ENCODE measurements around the gene CDK1. TPM values are rescaled to one million over a fixed set of nuclear protein-coding genes. Genes with fewer than 3 reads are reported as not detected.
"Not testable (repeated sequence)": the region's sequence is repeated elsewhere in the genome, so short reads cannot be mapped to it uniquely, and the experiment has no call there.

CDK1 gene
- polyA plus RNA-seq, 3 donors: 67.8 to 78.7 (median 78.2) TPM

DNA sequence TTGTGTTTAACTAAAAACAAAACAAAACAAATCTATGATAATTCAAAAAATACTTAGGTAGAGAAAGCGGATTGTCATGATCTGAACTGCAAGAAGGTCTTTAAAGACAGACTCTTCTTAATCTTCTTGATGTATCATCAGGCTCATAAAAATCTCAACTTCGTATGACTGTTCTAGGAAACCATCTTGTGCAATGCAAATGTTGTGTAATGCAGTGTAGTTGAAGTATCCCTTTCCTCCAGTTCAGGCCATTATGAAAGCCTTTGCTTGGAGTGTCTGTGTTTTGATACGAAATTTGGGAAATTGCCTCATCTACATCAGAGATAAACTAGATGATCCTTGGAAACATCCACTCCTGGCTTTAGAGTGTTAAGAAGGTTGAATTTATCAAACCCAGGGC is 30.9 kb downstream of the CDK1 start:
- DNase-seq (ENCODE audit: low read depth in 3 of 3, low spot score in 2 of 3): no peak

DNA sequence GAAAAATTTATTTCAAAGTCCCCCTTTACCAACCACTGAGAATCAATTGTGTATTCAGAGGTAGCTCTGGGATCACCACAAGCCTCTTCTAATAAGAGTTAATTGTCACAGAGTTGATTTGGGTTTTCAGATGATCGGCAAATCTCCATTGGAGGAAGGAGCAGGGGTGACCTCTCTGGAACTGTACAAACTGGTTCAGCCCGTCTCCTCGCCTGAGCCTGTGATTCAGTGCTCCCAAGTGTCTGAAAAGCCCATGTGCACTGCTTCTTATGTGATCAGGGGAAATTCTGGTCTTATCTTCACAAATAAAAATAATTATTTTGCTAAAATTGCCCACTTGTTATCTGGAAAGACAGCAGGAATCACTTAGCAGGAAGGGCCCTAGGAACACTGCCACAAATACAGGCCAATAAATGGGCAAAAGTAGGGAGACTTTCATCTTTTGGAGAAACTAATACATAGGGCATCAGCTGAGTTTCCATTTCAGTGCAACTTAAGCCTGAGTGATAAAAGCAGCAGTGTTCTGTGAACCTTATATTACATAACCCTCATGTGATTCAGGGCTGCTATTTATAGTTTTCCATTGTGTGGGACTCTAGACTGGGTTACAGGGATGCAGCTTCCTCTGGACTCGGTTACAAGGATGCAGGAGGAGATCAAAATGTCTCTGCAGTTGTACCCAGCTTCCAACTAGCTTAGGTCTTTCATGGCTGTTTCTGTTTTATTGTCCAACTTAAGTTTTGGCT is 32.3 kb downstream of the CDK1 start:
- no peak for DNase-seq (ENCODE audit: low read depth in 3 of 3, low spot score in 2 of 3)

DNA sequence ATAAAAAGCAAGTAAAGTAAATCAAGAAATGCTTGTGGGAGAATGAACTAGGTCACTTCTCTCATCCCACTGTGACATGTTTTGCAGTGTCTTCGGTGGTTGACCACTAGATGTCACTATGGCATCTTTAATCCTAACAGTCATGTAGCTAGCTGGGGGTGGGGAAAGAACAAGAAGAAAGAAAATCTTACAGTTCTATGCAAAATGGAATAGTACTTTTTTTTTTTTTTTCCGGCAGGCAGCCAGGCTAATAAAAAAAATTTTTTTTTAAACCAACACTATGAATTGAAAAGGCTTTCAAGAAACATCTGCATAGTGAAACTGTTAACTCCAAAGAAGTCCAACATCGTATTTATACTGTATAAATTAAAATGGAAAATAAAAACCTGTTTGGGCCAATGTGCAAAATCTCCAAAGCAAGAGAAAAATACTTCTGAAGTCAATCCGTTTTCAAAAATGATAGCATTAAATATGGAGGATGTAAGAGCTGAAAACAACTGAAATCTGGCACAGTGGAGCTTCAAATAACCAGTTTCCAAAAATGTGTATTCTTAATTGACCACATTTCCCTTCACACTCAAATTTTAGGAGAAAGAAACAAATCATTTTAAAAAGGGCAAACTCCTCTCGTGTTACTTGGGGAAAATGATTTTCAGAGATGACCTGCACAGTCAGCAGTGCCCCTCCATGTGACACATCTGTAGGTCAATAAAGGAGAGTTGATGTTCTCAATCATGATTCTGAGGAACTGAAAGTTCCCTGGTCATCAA is 38.5 kb downstream of the CDK1 start:
- DNase-seq (ENCODE audit: low read depth in 3 of 3, low spot score in 2 of 3): peak; percentile 80 to 86 (median 85)

DNA sequence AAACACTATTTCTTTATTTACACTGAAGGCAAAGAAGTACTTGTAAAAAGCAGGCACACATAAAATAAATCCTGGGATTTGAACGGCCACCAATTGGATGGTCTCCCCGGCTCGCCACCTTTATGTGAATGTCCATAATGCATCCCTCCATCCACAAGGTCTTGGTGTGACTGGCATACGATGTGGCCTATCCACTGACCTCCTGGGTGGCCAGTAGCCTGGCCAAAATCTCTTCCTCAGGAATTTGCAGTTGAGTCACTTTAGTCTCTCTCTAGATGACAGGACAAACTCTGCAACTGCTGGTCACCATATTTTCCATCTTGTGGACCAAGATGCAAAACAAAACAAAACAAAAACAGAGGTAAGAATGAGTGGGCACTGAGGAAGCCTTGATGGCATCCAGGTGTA is 39.1 kb downstream of the CDK1 start:
- DNase-seq (ENCODE audit: low read depth in 3 of 3, low spot score in 2 of 3): no peak

DNA sequence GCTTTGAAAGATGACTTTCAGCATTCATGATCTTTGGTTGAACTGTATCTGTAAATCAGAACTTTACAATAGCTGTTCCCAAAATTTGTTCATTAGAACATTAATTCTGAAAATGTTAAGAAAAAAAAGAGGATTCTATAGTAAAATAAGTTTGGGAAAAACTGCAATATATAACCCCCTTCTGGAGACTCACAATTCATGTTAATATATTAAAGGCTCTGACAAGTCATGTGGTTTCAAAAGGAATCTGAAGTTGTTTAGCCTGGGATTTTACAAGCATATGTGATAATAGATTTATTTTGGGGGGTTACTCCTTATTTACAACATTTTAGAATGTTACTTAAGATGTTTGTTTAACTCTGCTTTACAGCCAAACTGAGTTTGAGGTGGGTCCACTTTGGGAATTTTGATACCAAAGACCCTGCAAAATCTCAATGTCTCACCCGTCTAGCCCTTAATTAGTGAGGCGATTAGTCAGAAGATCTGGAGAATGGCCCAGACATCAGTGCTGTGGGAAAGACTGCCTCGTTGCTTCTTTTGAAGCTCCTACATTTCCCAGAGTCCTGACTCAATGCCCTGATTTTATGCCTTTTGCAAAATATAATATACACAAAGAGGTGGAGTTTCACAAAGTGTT is 40.0 kb downstream of the CDK1 start:
- no peak for DNase-seq (ENCODE audit: low read depth in 3 of 3, low spot score in 2 of 3)

DNA sequence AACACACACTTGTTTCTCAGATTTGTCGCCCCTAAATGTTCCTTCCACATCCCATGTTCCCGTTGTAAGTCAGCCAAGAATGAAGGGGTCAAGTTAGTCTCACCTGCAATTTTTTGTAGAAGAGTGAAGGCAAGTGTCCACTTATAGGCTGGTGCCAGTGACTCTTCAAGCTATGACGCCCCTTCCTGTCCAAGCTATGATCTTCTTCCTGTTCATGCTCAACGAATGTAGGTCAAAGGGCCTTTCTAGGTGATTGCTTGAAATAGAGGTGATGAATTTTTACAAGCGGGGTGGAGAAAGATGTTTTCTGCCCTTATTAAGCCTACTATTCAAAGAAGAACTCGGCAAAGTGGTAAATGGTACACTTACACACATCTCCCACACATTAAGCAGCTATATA is 41.0 kb downstream of the CDK1 start:
- no peak for DNase-seq (ENCODE audit: low read depth in 3 of 3, low spot score in 2 of 3)

DNA sequence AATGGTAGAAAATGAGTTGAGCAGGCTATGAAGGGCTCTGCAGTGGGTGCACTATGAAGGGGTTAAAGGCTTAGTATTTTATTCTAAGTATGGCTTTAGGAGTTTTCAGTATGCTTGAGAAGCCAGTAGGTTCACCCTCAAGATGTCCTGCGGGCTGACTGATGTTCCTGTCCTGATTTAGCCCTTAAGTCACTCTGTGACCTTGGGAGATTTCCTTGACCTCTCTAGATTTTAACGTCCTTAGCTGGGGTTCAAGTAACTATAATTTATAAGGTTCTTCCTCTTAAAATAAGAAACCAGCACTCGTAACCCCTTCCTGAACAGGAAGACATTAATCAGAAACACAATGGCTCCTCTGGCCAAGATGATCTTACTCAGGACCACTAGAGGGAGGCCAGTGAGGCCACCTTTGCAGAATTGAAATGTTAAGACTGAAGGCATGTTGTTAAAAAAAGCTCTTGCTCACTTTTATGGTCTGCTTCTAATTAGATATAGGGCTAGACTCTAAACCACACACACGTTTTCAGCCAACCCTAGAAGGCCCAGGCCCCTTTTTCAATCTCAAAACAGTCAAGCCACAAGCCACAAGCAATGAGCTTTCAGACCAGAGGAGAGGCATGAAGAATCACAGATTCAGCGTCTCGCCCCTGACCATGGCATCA is 41.9 kb downstream of the CDK1 start:
- DNase-seq (ENCODE audit: low read depth in 3 of 3, low spot score in 2 of 3): no peak

DNA sequence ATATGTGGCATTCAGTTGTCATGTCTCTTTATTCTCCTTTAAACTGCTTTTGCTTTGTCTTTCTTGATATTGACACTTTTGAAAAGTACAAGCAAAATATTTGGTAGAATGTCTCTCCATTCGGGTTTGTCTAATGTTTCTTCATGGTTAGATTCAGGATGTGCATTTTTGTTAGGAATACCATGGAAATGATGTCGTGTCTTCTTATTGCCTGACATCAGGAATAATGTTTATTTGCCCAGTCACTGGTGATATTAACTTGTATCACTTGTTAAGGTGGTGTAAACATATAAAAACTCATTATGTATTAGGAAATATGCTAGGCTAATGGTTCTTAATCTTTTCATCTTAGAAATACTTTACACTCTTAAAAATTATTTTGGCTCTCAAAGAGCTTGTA is 43.4 kb downstream of the CDK1 start:
- no peak for DNase-seq (ENCODE audit: low read depth in 3 of 3, low spot score in 2 of 3)

DNA sequence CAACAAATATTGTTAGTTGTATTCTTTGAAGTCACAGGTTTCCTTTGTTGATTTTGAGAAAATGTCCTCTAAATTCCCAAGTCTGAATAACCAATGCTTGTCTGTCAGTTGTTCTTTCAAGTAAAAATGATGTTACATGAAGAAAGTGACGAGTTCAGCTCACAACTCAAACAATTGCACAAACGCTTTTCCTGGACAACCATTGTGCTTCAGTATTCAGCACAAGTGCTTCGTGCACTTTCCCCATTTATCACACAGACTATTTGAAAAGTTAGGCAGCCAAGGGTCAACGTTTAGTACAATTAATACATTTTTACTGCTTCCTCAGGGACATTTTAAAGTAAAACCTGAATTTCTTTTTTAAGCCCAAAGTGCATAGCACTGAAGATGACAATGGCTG is 44.5 kb downstream of the CDK1 start:
- no peak for DNase-seq (ENCODE audit: low read depth in 3 of 3, low spot score in 2 of 3)

DNA sequence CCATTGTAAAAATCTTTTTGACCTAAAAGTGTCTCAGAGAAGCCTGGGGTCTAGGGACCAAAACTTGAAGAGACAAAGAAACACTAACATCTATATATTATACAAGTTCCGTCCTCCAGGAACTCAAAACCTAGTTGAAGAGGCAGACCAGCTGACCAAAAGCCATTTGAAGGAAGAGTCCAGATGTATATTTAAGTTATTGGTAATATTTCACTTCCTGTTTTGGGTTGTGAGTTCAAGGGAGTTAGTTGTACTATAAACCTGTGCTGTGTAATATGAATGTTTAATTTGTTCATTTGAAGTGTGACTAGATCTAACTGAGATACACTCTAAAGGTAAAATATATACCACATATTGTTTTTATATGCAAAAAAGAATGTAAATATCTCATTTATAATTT is 45.0 kb downstream of the CDK1 start:
- no peak for DNase-seq (ENCODE audit: low read depth in 3 of 3, low spot score in 2 of 3)

DNA sequence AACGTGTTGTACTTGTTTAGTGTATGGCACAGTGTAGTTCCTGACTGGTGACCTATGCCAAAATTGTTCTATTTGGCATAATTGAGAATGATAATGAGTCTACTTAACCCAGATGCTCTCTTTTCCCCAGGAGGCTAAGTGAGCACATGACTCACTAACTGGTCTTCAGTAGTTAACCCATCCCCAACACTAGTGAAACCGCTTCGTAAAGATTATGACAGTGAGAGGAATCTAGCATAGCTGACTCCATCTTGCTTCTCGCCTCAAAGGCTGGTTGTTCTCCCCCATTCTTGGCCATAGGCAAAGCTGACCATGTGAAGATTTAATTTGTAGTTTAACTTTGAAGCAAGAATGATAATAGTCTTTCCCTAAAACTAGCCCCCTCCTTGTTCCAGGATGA is 47.2 kb downstream of the CDK1 start:
- no peak for DNase-seq (ENCODE audit: low read depth in 3 of 3, low spot score in 2 of 3)

DNA sequence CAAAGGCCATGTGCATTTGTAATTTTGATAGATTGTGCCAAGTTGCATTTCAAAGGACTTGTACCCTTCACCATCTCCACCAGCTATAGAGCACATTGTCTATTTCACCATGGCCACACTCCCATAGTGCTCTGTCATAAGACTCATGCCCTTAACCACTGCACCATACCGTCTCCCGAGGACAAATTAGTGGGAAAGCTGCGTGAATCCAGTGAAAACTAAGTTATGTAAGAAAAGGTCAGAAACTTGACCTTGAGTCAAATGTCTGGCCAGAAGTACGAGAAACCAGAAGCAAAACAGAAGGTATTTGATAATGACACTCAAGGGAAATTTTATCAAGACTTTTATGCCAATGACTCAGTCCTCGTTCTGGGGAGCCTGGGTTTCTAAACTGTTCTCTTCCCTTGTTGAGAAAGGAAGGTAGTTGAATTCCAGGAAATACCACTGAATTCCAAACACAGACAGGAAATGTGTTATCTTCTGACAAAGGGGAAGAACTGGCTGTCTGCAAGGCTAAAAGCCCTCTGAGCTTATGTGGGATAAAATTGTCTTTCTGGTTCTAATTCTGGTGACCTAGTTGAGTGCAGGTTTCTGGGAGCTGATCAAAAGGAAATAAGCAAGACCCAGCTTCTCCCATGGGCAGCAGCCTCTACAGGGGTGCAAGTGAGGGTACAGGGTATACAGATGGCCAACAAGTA is 49.7 kb downstream of the CDK1 start:
- DNase-seq (ENCODE audit: low read depth in 3 of 3, low spot score in 2 of 3): no peak

DNA sequence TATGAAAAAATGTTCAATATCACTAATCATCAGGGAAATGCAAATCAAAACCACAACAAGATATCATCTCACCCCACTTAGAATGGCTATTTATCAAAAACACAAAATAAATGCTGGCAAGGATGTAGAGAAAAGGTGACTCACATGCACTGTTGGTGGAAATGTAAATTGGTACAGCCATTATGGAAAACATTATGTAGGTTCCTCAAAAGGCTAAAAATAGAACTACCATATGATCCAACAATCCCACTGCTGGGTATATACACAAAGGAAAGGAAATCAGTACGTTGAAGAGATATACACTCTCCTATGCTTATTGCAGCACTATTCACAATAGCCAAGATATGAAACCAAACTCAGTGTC is 50.2 kb downstream of the CDK1 start:
- DNase-seq (ENCODE audit: low read depth in 3 of 3, low spot score in 2 of 3): no peak

DNA sequence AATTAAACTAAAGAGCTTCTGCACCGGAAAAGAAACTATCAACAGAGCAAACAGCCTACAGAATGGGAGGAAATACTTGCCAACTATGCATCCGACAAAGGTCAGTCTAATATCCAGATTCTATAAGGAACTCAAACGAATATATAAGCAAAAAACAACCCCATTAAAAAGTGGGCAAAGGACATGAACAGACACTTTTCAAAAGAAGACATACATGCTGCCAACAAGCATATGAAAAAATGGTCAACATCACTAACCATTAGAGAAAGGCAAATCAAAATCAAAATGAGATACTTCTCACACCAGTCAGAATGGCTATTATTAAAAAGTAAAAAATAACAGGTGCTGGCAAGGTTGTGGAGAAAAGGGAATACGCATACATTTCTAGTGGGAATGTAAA is 53.9 kb downstream of the CDK1 start:
- not testable (repeated sequence) for DNase-seq (ENCODE audit: low read depth in 3 of 3, low spot score in 2 of 3)

DNA sequence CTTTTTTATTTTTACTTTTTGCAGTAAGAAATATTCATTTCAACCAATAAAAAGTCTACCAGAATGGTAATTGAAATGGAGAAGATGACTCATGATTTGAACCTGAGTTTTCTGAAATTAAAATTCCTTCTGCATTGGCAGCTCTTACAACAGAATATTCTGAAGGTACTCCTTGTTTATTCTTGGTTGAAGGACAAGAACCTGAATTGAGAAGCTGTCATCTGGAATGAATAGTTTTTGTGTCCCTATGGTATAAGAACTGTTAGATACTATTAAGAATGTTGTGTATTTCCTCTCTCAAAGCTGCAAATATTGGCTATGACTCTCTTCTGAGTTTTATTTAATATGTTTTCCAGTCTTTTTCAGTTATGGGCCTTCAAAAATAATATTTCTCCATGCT is 56.1 kb downstream of the CDK1 start:
- DNase-seq (ENCODE audit: low read depth in 3 of 3, low spot score in 2 of 3): no peak

DNA sequence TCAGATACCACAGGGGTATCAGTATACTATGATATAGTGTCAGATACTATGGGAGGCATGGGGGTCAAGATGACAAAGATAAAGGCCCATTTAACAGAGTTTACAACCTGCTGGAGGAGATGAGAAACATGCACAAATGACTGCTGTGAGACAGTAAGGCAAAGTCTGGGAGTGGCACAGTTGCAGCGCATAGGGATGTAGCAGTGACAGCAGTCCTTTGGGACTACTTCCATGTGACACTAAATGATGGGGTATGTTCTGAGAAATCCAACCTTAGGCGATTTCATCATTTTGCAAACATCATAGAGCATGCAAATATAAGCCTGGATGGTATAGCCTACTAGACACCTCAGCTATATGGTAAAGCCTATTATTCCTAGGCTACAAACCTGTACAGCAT is 56.8 kb downstream of the CDK1 start:
- DNase-seq (ENCODE audit: low read depth in 3 of 3, low spot score in 2 of 3): no peak

DNA sequence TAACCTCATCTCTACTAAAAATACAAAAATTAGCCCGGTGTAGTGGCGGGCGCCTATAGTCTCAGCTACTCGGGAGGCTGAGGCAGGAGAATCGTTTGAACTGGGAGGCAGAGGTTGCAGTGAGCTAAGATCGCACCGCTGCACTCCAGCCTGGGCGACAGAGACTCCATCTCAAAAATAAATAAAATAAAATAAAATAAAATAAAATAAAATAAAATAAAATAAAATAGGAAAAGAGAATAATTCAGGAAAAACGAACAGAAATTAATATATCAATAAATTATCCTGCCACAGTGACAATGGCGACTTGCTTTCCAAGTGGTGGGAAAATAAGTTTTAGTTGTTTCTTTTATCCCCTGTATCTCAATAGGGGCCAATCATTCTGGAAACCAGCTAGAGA is 62.9 kb downstream of the CDK1 start:
- not testable (repeated sequence) for DNase-seq (ENCODE audit: low read depth in 3 of 3, low spot score in 2 of 3)

DNA sequence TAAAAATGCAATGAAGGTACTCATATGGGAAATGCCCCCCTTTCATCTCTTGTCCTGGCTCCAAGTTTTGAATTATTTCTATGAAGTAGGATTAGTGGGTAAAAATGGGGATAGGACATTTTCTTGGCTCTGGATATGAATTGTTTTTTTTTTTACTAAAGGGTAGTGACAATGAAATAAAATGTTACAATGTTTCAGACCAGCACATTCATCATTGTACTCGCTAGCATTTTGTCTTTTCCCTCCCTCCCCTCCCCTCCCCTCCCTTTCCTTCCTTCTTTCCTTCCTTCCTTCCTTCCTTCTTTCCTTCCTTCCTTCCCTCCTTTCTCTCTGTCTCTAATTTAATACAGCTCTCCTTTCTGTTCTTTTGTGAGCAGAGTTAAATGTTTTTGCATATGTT is 64.4 kb downstream of the CDK1 start:
- no peak for DNase-seq (ENCODE audit: low read depth in 3 of 3, low spot score in 2 of 3)

Data from right renal cortex interstitium (tissue), 3 donors.